GM21423 (cell line): ENCODE measurements around the gene KIFAP3.
A peak's percentile ranks its signal among the peaks of the same experiment; 100 is the strongest.
"Not testable (repeated sequence)": the region's sequence is repeated elsewhere in the genome, so short reads cannot be mapped to it uniquely, and the experiment has no call there.

Experiments
- ATAC-seq: cut with Tn5 transposase; IDR thresholded peaks from one replicate; pipeline ENCODE4 v1.9.1; 2021; ENCODE audit warnings: mild to moderate bottlenecking, moderate library complexity; ENCODE audit not compliant: unreplicated experiment

The KIFAP3 gene

GRCh38 chr1:169925505-169926482, 148.7 kb downstream of the KIFAP3 start:
- ATAC-seq = peak; percentile 70

- ATAC-seq = no peak
Measured at GRCh38 chr1:169924829-169925228, 149.7 kb downstream of the KIFAP3 start.

GRCh38 chr1:169924063-169924462, 150.4 kb downstream of the KIFAP3 start:
- ATAC-seq = no peak

GRCh38 chr1:169921080-169921479, 153.4 kb downstream of the KIFAP3 start:
- no peak for ATAC-seq

DNA sequence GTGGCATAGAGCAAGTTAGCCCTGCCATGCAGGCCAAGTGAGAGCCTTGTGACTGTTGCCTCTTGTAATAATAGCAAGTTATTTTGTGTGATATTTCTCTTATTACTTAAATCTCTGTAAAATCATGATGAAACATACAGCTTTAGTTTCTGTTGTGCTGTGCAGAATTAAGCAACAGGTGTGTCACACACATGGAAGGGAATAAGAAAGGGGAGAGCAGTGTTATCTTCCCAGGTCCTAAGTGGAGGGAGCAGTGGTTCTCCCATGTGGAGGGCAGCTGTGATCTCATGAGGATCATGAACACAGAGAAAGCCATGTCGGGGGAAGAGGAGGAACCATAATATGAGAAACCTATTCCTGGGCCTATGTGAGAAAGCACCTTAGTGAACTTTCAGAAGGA, 155.6 kb downstream of the KIFAP3 start:
- no peak for ATAC-seq

DNA sequence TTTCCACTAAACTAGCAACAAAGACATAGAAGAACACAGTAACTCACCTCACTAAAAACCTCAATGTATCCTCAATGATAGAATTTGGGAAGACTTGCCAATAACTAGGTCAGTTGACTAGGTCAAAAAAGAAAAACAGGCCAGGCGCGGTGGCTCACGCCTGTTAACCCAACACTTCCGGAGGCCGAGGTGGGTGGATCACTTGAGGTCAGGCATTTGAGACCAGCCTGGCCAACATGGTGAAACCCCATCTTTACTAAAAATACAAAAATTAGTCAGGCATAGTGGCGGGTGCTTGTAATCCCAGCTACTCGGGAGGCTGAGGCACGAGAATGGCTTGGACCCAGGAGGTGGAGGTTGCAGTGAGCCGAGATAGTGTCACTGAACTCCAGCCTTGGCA, 156.3 kb downstream of the KIFAP3 start:
- not testable (repeated sequence) for ATAC-seq

DNA sequence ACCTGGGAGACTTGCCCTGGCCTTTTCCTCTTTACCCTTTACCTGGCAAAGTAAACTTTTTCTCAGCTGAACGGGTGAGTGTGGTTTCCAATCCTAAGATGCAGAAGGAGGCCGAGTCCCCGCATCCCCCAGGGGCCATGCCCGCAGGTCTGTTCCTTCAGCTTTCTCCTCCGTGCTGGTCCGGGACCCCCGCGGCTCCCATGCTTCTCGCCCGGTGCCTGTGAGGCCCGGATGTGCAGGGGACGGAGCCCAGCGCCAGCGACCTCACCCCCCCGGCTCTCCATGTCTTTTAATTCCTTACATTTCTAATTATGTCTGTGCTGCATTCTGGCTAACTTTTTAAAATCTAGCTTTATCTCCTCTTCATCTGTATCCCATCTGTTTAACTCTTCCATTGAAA, 159.3 kb downstream of the KIFAP3 start:
- ATAC-seq = no peak

- no peak for ATAC-seq
Measured at GRCh38 chr1:169914531-169914930, 160.0 kb downstream of the KIFAP3 start.

DNA sequence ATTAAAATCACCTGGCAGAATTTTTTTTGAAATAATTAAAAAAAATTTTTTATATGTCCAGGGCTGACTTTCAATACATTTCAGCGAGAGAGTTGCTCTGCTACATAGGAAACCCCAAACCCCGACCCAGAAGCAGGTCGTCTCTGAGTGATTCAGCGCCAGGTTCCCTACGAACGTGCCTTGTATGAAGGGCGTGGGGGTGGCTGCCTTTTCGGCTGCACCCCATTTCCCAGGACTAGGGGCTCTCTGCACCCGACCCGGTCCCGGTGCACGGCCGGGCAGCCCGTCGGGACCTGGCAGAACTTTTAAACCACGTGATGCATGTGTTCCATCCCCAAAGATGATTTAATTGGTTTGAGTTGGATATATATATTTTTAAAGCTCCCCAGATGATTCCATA, 165.0 kb downstream of the KIFAP3 start:
- no peak for ATAC-seq

- ATAC-seq = no peak
Measured at GRCh38 chr1:169906938-169907337, 167.6 kb downstream of the KIFAP3 start.

DNA sequence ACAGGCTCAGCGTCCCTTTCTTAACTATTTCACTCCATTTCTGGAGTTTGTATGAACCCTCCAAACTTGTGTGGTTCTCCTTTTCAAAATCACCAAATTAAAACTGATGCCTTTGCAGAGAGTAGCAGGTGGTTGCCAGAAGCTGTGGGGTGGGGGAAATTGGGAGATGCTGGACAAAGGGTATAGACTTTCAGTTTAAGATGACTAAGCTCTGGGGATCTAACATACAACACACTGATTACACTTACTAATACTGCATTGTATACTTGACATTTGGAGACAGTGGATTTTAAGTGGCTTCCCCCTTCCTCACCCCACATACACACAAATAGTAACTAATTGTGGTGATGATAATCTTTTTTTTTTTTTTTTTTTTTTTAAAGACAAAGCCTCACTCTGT, 169.7 kb downstream of the KIFAP3 start:
- ATAC-seq = no peak

GRCh38 chr1:169902751-169903150, 171.7 kb downstream of the KIFAP3 start:
- no peak for ATAC-seq

DNA sequence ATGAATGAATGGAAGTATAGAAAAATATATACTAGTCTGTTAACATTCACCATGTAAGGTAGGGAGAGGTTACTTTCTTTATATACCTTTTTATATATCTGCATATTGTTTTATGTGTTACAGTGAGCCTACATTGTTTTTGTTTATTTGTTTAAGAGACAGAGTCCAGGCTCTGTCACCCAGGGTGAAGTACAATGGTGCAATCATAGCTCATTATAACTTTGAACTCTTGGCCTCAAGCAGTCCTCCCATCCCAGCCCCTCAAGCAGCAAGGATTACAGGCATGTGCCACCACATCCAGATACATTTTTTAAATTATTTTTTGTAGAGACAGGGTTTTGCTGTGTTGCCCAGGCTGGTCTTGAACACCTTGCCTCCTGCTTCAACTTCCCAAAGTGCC, 173.4 kb downstream of the KIFAP3 start:
- no peak for ATAC-seq

DNA sequence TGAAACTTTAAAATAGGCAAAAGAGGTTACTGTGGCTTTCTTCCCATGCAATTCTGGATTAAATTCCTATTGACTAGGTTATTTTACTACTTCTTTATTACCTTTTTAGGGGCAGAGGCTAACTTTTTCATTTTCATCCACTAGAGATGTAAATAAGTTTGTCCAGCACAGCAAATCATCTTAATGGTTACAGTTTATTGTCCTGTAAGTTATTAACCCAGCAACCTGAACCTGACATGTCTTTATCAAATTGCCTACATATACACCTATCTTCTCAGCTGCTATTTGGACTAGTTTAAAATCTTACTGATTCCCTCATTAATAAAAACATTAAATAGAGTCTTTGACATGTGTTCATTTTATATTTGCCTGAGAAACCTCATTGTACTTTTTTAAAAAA, 173.9 kb downstream of the KIFAP3 start:
- no peak for ATAC-seq

DNA sequence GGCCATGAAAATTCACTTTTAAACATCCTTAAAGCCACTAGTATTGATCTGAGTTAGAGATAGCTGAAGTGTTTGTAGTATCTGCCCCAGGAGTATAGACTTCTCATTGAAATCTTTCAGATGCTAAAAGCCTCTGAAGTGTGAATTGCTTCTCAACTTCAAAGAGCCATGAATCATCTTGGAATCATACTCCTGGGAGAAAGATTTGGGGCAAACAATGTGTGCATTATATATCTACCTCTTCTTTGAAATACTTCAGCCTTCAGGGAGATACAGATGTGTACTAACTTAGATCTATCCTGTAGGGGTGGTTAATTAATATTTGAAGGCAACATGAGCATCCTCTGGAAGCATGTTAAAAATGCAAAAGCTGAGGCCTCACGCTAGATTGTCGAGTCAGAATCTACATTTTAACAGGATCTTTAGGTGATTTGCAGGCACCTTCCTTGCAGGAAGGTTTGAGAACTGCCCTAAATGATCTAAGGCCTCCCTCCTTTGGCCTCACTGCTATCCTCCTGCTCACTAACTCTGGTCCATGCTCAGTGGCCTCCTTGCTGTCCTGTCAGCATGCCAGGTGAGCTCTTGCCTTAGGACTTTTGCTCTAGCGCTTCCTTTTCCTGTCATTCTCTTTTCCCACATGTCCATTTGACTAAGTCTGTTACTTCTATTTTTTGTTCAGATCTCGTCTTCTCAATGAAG, 174.8 kb downstream of the KIFAP3 start:
- ATAC-seq = no peak

- ATAC-seq = no peak
Measured at GRCh38 chr1:169896013-169896412, 178.5 kb downstream of the KIFAP3 start.

DNA sequence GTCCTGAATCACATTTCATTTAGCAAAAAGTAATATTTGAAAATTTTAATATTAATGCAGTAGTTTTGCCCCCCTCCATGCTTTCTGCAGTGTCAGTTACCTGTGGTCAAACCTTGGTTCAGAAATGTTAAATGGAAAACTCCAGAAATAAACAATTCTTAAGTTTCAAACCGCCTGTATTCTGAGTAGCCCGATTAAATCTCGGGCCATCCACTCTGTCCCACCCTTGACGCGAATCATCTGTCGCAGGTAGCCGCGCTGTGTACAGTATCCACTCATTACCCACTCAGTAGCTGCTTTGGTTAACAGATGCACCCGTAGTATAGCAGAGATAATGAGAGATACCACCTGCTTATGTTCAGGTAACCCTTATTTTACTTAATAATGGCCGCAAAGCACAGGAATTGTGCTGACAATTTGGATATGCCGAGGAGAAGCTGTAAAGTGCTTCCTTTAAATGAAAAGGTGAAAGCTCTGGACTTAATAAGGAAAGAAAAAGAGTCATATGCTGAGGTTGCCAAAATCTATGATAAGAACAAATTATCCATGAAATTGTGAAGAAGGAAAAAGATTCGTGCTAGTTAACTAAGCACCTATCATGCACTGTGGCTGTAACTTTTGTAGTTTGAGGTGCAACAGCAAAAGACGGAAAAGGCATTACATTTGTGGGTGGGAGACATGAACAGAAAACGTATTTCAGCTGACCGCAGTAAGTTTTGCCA, 179.9 kb downstream of the KIFAP3 start:
- ATAC-seq = no peak

GRCh38 chr1:169893645-169894423, 180.7 kb downstream of the KIFAP3 start, which contains the start of gene SCYL3:
Gene SCYL3 (minus strand): TSS chr1:169893896. CDS start chr1:169888840, 5,056 bp downstream.
- ATAC-seq = peak; percentile 81

DNA sequence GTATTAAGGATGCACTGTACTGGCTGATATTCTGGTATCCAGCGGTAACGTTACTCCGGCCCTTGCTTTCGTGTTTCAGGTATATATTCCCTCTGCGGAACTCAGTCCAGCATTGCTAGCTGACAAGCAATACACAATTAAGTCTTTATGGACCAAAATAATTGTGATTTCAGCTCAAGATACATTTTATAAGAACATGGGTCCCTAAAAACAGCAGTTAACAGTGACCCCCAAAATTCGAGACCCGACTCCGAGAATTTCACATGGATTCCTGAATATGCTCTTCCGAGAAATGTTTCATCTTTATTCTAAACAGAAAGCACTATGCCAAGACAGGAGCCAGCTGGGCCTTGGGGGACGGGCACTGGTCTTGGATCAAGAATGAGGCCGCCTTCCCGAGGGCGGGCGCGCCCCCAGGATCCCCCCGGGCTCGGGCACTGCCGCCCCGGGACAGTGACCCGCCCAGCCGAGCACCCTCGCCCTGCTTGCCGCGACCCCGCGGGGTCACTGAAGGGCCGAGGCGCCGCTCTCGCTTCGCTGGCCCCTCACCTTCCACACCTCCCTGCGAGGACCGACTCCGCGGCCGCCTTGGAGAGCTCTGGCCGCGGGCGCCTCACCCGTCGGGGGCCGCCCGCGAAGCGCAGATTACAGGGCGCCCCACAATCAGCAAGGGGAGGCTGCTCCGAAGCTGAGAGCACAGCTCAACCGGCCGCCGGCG, 181.4 kb downstream of the KIFAP3 start:
- peak; percentile 7 for ATAC-seq
